Body of pancreas (tissue), 4 donors: Measurements from ENCODE around the gene GNAZ.

Experiments
- POLR2A ChIP-seq, 3 donors: fragments of 450-650 bp; IDR thresholded peaks; one replicate each; pipeline ENCODE4 v1.6.1; 2016; ENCODE audit warnings: antibody characterized with exemption in 3 of 3, mild to moderate bottlenecking in 2 of 3
- TF ChIP-seq, protein P1 (sequence below), 7 experiments: fragments of 450-650 bp in 4 of 7; fragments of 200-600 bp in 3 of 7; sonication (generic) in 3 of 7; IDR thresholded peaks; one replicate each; pipeline ENCODE4 v1.5.1; 2016 to 2019; ENCODE audit warnings: antibody characterized with exemption in 7 of 7

DNA sequence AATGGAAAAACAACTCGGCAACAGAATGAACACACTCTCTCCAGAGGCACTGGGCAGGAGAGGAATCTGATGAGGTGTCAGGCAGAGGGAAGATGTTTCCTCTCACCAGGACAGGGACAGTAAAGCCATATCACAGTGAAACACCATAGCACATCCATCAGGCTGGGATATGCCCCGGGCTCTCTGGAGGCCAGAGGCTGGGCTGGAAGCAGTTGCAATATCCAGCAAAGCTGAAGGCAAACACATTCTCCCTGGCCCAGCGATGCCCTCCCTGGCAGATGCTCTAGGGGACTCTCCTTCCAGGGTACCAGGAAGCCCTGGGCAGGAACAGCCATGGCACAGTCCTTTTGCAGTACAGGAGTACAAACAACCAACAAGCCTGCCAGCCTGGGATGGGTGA lies 60.4 kb downstream of the GNAZ start:
- TF ChIP-seq, protein P1, sequence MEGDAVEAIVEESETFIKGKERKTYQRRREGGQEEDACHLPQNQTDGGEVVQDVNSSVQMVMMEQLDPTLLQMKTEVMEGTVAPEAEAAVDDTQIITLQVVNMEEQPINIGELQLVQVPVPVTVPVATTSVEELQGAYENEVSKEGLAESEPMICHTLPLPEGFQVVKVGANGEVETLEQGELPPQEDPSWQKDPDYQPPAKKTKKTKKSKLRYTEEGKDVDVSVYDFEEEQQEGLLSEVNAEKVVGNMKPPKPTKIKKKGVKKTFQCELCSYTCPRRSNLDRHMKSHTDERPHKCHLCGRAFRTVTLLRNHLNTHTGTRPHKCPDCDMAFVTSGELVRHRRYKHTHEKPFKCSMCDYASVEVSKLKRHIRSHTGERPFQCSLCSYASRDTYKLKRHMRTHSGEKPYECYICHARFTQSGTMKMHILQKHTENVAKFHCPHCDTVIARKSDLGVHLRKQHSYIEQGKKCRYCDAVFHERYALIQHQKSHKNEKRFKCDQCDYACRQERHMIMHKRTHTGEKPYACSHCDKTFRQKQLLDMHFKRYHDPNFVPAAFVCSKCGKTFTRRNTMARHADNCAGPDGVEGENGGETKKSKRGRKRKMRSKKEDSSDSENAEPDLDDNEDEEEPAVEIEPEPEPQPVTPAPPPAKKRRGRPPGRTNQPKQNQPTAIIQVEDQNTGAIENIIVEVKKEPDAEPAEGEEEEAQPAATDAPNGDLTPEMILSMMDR (IDR thresholded peaks at IDR 0.05), result no peak
- TF ChIP-seq POLR2A (IDR thresholded peaks at IDR 0.05), result no peak
